NCI-H524 treated with DMSO at 0.1 percent for 48 hours (cell line): Measurements from ENCODE around the gene BCL2L1.
"Not testable (repeated sequence)": the region's sequence is repeated elsewhere in the genome, so short reads cannot be mapped to it uniquely, and the experiment has no call there.

ENCODE experiments used
- DNase-seq: peaks from one replicate; lab custom pipeline; 2025; lab: John Stamatoyannopoulos, UW

BCL2L1 gene

DNA sequence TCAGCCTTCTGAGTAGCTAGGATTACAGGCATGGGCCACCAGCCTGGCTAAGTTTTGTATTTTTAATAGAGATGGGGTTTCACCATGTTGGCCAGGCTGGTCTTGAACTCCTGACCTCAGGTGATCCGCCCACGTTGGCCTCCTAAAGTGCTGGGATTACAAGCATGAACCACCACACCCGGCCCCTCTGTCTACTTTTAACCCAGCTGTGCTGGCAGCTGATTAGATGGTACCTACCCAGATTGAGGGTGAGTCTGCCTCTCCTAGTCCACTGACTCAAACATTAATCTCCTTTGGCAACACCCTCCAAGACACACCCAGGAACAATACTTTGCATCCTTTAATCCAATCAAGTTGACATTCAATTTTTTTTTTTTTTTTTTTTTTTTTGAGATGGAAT, 74.6 kb downstream of the BCL2L1 start:
- DNase-seq, result not testable (repeated sequence)

DNA sequence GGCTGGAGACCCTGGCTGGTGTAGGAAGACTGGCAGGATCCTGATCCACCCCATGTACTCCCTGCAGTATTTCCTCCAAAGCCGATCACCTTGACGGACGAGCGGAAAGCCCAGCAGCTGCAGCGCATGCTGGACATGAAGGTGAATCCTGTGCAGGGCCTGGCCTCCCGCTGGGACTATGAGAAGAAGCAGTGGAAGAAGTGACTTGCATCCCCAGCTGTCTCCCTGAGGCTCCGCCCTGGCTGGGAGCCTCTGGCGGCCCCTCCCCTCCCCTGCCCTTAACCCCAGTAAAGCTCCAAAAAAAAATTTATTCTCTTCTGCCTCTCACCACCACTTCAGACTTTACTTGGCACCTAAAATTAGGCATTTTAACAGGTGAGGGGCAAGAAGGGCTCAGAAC, 78.0 kb downstream of the BCL2L1 start:
- no peak for DNase-seq

DNA sequence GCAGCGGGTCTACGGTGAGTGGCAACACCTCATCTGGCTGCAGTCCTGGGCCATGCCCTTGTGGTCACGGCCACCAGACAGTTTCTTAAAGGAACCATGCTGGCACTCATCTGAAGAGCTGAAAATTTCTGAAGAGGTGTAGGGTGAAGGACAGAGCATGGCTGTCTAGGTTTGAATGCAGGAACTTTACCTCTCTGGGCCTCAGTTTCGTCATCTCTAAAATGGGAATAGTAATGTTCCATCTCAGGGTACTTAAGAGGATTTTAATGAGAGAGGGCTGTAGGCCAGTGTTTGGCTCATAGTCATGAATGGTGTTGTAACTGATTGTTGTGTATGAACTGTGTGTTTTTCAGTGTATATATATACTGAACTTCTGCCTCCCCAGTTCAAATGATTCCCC, 79.1 kb downstream of the BCL2L1 start:
- no peak for DNase-seq

DNA sequence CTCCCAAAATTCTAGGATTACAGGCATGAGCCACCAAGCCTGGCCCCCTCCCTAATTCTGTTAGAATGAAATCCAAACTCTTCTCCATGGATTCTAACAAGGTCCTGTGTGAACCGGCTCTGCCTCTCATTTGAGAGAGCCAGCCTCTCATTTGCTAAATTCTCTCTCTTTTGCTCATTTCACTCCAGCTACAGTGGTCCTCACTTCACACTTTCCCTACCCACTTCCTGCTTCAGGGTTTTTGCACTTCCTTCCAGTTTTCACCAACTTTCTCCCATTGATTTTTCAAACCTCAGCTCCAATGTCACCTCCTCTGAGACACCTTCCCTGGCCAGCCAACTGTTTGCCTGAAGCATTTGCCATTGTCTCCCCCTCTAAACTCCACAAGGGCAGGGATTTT, 79.8 kb downstream of the BCL2L1 start:
- DNase-seq, result no peak

DNA sequence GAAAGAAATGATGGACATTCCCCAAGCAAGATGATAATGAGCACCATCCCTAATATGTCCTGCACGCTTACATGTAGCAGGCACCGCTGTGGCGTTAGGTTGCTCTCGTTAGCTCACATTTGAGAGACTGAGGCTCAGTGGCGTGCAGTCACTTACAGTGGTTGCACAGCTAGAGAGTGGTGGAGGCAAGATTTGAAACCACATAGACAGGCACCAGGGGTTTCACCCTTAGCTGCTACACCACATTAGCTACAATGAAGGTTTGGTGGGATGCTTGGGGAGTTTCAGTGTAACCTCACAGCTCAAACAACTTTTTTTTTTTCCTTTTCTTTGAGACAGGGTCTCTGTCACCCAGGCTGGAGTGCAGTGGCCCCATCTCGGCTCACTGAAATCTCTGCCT, 81.3 kb downstream of the BCL2L1 start:
- no peak for DNase-seq

DNA sequence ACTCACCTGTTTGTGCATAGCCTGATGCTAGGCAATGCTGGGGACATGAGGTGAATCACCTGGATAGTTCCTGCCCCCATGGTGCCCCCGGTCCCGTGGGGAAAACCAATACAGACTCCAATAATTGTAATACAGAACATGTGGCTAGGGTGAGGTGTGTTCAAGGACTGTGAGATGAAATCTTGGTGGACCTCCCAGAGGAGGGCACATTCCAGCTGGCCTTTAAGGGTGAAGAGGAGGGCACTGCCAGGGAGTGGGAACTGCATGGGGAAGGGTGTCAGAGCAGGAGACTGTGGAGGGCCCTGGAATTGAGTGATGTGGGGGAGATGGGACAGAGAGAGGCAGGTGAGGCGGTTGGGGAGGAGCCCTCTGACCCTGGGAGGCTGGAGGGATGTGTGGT, 82.4 kb downstream of the BCL2L1 start:
- DNase-seq, result no peak

DNA sequence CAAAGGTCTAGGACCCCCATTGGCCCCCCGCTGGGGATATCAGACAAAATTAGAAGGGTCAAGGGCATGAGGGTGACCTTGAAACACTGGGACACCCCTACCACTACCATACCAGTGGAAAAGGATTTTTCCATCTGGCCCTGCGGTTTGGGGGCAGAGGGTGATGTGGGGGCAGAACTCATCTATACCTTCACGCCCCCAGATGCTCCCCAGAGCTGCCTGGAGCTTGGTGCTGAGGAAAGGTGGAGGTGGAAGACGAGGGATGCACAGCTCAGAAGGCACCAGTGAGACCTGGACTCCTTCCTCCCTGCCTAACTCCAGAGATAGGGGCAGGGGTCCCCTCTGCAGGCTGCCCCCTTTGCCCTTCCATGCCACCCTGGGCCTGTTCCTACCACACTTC, 83.9 kb downstream of the BCL2L1 start:
- no peak for DNase-seq

DNA sequence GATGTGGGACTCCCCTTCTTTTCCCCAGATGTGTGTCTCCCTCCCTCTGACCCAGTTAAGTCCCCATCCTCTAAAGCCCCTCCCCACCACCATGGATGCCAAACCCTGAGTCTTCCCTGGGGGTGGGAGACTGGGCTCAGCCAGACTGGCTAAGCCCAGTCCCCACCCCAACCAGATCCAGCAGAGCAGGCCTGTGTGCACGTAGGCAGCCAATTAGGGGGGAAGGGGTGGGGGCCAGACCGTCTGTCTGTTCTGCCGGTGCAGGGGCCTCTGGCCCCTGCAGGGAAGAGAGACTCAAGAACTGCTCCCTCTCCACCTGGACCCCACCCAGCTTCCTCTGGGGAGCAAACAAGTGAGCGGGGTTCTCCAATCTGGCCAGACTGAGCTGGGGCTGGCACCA, 84.4 kb downstream of the BCL2L1 start:
- peak; percentile 9 for DNase-seq

DNA sequence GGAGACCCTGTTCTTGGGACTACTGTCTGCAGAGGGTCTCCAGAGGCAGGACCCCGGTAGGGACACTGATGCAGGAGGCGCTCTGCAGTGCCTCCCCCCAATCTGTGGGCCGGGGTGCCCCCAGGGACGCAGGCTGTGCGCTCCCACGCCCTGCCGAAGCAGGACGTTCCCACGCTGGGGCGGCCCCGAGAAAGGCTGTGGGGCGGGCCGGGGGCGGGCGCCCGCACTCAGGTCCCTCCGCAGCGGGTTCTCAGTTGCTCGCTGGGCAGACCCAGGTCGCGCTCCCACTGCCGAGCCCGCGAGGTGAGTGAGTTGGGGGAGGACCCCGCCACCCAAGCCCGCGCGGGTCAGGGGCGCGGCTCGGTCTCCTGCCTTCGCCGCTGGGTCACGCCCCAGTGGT, 85.0 kb downstream of the BCL2L1 start, which contains the start of gene COX4I2:
Gene COX4I2, plus strand, starts transcription at position 253 of the 400 bp plus-strand sequence. CDS start 1,106 bp downstream, outside the sequence.
- DNase-seq, result no peak

DNA sequence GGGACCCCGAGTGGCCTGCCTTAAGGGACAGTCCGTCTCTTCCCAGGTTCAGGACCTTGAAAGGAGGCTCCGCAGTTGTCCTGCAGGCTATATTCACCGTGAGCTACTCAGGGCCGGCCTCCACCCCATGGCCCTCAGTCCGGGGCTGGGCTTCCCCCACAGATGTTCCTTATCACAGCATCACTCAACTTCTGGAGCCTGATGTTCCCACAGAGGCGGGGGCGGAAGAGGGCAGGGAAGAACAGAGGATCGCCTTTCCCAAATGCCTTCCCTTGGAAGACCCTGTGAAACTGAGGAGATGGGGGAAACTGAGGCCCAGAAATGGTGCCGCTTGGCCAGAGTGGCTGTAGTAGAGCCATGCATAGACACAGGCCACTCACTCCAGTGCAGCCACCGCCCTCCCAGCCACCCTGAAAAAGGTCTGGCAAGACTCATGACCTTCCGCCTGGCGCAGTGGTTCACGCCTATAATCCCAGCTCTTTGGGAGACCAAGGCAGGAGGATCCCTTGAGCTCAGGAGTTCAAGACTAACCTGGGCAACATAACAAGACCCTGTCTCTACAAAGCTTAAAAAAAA, 89.2 kb downstream of the BCL2L1 start:
- DNase-seq, result no peak

DNA sequence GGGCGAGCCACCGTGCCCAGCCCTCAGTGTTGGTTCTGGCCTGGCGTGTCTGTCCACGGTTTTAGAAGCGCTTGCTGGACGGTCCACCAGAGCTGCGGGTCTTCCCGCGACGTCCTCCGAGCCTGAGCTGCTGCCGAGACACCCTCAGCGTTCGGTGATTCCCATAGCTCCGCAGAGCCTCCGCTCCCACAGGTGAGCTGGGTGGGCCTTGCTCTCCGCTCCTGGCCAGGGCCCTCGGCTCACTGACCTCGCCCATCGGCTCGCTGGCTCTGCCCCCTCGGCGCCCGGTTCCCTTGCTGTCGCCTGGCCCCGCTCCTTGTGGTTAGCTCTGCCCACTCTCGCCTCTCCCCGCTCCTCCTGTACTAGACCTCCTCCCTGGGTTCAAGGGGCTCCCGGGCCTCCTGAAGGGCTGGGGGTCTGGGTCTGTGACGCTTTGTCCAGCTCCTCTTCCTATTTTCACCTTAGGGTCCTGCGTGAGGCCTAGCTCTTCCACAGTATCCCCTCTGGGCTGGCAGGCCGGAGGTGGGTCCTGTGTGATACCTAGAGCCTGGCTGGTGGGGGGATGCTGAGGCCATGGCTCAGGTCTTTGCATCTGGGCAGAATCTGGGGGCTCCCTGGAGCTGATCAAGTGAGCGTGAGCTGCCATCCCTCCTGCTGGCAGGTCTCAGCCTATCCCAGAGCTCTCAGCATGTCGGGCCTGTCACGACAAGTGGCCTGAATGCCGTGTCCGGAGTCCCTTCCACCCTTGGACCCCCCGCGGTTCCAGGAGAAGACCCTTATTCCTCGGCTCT, 89.9 kb downstream of the BCL2L1 start:
- no peak for DNase-seq

DNA sequence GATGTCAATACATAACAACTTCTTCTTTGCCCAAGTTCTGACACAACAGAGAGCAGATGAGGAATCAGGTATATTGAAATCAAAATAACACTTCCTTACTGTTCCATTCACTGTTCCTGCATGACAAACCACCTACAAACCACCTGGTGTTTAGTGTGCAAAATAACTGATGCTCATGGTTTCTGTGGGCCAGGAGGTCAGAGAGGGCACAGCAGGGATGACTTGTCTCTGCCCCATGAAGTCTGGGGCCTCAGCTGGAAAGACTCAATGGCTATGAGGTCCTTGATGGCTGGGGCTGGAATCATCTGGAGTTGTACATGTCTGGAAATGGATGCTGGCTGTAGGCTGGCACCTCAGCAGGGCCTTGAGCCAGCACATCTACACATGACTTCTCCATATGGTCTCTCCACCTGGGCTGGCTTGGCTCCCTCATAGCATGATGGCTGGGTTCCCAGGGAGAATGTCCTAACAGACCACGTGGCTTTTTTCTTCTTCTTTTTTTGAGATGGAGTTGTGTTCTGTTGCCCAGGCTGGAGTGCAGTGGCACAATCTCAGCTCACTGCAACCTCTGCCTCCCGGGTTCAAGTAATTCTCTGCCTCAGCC, 92.4 kb downstream of the BCL2L1 start:
- no peak for DNase-seq

DNA sequence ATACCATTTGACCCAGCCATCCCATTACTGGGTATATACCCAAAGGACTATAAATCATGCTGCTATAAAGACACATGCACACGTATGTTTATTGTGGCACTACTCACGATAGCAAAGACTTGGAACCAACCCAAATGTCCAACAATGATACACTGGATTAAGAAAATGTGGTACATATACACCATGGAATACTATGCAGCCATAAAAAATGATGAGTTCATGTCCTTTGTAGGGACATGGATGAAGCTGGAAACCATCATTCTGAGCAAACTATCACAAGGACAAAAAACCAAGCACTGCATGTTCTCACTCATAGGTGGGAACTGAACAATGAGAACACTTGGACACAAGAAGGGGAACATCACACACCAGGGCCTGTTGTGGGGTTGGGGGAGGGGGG, 94.6 kb downstream of the BCL2L1 start:
- DNase-seq, result not testable (repeated sequence)

DNA sequence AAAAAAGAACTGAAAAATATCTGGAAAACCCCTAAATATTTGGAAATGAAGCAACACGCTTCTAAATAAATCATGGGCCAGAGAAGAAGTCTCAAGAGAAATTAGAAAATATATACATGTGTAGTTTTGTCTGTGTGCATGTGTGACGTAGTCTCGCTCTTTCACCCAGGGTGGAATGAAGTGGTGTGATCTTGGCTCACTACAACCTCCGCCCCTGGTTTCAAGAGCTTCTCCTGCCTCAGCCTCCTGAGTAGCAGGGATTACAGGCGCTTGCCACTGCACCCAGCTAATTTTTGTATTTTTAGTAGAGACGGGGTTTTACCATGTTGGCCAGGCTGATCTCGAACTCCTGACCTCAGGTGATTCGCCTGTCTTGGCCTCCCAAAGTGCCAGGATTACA, 96.1 kb downstream of the BCL2L1 start:
- DNase-seq, result not testable (repeated sequence)

DNA sequence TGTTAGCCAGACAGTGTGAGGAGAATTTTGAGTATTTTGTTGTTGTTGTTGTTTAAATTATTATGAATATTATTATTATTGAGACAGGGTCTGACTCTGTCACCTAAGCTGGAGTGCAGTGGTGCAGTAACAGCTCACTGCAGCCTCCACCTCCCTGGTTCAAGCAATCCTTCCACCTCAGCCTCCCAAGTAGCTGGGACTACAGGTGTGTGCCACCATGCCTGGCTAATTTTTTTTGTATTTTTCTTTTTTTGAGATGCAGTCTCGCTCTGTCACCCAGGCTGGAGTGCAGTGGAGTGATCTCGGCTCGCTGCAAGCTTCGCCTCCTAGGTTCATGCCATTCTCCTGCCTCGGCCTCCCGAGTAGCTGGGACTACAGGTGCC, 99.6 kb downstream of the BCL2L1 start:
- DNase-seq, result not testable (repeated sequence)

DNA sequence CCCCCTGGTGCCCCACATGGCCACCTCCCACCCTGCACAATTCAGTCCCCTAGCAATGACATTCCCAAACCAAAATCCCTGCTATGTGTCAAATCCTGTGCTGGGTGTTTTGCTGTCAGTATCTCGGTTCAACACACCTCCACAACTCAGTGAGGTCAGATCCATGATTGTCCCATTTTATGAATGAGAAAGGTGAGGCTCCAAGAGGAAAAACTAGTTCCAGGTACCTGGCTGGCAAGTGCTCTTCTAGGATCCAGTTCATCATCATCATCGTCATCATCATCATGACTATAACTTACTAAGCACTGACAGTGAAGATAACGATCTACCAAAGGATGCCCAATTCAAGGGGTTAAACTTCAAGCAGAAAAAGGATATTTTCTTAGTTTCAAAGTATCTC, 102.4 kb downstream of the BCL2L1 start:
- no peak for DNase-seq

DNA sequence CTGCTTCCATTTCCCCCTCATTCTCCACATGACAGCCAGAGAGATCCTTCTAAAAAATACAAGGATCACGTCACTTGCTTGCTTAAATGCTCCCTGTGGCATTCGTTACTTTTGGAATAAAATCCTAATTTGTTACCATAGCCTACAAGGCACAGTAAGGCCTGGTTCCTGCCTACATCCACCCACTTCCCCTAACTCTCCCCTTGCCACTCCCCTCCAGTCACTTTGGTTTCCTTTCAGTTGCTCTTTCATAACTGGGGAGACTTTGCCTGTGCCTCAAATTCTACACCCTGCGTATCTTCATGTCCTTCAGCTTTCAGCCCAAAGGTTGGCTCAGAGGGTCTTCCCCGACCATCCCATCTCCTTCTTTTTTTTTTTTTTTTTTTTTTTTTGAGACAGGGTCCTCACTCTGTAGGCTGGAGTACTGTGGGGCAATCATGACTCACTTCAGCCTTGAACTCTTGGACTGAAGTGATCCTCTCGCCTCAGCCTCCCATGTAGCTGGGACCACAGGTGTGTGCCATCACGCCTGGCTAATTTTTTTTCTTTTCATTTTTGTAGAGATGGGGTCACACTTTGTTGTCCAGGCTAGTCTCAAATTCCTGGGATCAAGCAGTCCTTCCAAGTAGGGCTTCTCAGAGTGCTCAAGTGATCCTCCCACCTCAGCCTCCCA, 105.1 kb downstream of the BCL2L1 start:
- DNase-seq, result no peak

DNA sequence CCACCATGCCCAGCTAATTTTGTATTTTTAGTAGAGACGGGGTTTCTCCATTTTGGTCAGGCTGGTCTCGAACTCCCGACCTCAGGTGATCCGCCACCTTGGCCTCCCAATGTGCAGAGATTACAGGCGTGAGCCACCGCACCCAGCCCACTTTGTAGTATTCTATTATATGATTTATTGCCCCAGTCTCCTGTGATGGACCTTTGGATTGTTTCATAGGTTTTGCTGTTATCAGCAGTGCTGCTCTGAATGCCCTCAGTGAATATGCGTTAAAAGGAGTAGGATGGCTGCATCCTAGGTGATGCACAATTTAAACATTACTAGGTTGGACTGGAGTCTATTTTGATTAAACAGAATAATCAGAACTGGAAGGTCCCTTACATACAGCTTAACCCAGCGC, 107.3 kb downstream of the BCL2L1 start:
- DNase-seq, result no peak
